ENCODE data around the gene GNAT1. TPM values are rescaled to one million over a fixed set of nuclear protein-coding genes. Genes with fewer than 3 reads are reported as not detected.

The GNAT1 gene
- total RNA-seq, 1 donor from 2014 or later = not detected

DNA sequence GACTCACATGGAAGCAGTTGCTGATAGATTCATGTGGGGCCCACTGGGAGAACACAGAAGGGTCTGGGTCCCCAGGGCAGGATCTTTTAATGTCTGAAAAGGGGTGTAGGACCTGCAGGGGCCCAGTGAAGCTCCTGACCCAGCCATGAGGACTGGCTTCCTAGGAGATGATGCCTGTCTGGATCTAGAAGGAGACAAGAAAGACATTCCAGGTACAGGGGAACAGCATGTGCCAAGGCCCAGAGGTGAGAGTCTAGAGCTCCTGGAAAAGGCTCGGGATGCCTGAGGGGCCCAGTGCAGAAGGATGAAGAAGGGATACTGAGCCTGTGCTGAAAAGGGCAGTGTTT lies 41.0 kb upstream of the GNAT1 start:
- no peak overlapping the region for H3K4me3 ChIP-seq (ENCODE audit: low read depth, low read length)
- DNase-seq (ENCODE audit: low read depth) (no peak), FAIRE-seq (no peak)
- TF ChIP-seq, protein P1, sequence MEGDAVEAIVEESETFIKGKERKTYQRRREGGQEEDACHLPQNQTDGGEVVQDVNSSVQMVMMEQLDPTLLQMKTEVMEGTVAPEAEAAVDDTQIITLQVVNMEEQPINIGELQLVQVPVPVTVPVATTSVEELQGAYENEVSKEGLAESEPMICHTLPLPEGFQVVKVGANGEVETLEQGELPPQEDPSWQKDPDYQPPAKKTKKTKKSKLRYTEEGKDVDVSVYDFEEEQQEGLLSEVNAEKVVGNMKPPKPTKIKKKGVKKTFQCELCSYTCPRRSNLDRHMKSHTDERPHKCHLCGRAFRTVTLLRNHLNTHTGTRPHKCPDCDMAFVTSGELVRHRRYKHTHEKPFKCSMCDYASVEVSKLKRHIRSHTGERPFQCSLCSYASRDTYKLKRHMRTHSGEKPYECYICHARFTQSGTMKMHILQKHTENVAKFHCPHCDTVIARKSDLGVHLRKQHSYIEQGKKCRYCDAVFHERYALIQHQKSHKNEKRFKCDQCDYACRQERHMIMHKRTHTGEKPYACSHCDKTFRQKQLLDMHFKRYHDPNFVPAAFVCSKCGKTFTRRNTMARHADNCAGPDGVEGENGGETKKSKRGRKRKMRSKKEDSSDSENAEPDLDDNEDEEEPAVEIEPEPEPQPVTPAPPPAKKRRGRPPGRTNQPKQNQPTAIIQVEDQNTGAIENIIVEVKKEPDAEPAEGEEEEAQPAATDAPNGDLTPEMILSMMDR (IDR thresholded peaks at IDR 0.05; ENCODE audit: insufficient read depth, low read length, severe bottlenecking) = no peak
- H3K36me3 ChIP-seq (ENCODE audit: control insufficient read depth, insufficient read depth, low read length) = no peaks in the 10 kb centered on the region
- no peaks in the 10 kb centered on the region for H3K27me3 ChIP-seq (ENCODE audit: control insufficient read depth, insufficient read depth, low read length)

DNA sequence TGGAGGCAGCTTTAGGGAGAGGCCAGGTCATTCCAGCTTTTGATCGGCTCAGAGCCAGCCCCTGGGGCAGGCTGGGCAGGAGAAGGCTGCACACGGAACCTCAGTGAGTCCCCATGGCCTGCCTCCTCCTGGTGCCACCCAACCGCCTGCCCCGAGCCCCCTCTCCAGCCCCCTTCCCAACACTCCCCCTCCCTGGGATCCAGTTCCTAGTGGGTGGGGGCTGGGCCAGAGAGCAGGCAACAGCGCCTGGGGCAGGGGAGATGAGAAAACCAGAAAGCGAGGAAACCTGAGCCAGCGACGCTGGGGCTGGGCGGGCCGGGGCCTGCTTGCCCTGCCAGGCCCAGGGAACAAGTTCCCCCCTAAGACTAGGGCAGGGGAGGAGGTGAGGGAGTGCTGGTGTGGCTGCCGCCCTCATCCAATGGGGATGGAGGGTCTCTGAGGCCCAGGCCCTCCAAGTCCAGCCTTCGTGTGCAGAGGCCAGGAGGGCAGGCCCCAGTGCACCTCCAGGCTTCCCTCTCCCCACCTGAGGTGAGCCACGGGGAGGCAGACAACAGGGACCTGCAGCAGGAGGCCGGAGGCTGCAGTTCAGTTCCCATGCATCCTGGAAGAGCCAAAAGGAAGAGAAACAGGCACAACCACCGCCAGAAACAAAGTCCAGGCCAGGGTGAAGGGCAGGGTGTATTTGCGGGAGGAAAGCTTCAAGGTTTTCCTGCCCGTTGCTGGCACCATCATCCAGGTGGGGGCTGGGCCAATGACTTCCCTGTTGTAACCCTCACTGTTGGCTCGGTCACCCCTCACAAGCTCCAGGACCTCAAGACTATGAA lies 40.3 kb upstream of the GNAT1 start:
- TF ChIP-seq, protein P1 (IDR thresholded peaks at IDR 0.05; ENCODE audit: insufficient read depth, low read length, severe bottlenecking) = no peak
- Histone ChIP-seq H3K36me3 (ENCODE audit: control insufficient read depth, insufficient read depth, low read length) (no peaks in the 10 kb centered on the region), H3K4me3 (ENCODE audit: low read depth, low read length) (no peak overlapping the region), H3K27me3 (ENCODE audit: control insufficient read depth, insufficient read depth, low read length) (no peaks in the 10 kb centered on the region)
- peak; percentile 67 for DNase-seq (ENCODE audit: low read depth)
- no peak for FAIRE-seq

DNA sequence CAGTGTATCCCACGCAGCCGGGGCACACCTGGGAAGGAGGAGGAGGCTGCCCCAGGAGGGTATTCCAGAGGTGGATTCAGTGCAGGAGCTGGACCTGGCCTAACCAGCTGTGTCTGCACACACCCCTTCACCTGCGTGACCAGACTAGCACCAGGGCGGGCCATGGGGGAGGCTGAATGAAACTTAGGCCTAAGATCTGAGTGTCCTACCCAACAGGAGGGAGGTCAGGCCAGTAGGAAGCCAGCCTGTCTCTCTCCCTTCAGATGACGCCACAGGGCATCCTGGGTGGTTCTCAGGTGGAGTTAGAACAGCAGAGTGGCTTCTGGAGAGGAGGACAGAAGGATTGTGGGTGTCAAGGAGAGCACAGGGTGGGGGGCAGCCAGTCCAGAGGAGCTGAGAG lies 39.7 kb upstream of the GNAT1 start:
- DNase-seq (ENCODE audit: low read depth) = peak; percentile 78
- FAIRE-seq = no peak

DNA sequence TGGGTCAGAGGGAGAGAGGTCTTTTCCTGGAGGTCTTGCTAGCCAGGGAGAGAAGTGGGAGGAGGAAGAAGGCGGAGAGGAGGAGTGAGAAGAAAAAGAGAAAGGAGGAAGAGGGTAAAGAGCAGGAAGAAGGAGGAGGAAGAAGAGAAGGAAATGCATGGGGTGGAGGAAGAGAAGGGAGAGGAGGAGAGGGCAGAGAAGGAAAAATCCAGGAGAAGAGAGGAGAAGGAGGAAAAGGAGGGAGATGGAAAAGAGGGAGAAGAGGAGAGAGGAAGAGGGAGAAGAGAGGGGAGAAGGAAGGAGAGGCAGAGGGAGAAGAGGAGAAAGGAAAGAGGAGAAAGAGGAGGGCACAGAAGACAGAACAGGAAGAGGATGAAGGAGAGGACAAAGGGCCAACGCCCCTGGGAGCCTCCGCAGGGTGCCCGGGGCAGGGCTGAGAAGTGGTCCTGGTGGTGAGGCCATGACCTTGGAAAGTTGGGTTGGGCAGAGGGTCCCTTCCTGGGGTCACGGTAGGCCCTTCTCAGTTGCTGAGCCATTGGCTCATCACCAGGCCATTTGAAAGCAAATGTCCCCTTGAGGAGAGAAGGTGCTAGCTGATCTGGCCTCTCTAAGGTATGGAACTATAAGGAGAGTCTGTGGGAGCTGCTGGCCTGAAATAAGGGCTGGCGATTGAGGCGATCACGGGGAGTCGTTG lies 37.5 kb upstream of the GNAT1 start:
- H3K36me3 ChIP-seq (ENCODE audit: control insufficient read depth, insufficient read depth, low read length) = peaks cover under 1% of the 10 kb centered on the region
- no peak for FAIRE-seq
- no peaks in the 10 kb centered on the region for H3K27me3 ChIP-seq (ENCODE audit: control insufficient read depth, insufficient read depth, low read length)
- DNase-seq (ENCODE audit: low read depth) = no peak
- peak overlapping the region; percentile 70 for H3K4me3 ChIP-seq (ENCODE audit: low read depth, low read length)
- TF ChIP-seq, protein P1 (IDR thresholded peaks at IDR 0.05; ENCODE audit: insufficient read depth, low read length, severe bottlenecking) = no peak

More for the DNA sequence above, 39.7 kb upstream of the GNAT1 start:
- H3K36me3 ChIP-seq (ENCODE audit: control insufficient read depth, insufficient read depth, low read length) = no peaks in the 10 kb centered on the region
- H3K4me3 ChIP-seq (ENCODE audit: low read depth, low read length) = no peak overlapping the region
- no peaks in the 10 kb centered on the region for H3K27me3 ChIP-seq (ENCODE audit: control insufficient read depth, insufficient read depth, low read length)
- TF ChIP-seq, protein P1 (IDR thresholded peaks at IDR 0.05; ENCODE audit: insufficient read depth, low read length, severe bottlenecking) = no peak

DNA sequence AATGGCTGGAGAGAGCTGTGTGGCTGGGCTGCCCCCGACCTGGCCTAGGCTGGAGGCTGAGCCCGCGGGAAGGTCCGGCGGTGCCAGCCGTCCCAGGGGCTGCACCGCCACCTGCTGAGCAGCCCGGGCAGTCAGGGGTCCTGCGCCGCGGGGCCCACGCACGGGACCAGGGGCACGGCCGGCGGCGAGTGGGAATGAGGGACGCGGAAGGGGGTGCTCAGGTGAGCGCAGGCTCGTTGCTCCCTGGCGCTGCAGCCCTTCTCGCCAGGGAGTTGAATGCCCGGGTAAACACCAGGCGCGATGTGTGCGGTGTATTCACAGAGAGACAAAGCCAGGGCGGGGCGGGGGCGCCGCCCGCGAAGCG lies 37.0 kb upstream of the GNAT1 start:
- DNase-seq (ENCODE audit: low read depth) (no peak), FAIRE-seq (no peak)
- Histone ChIP-seq H3K4me3 (ENCODE audit: low read depth, low read length) (peak overlapping the region; percentile 70), H3K27me3 (ENCODE audit: control insufficient read depth, insufficient read depth, low read length) (no peaks in the 10 kb centered on the region), H3K36me3 (ENCODE audit: control insufficient read depth, insufficient read depth, low read length) (peaks cover 5% of the 10 kb centered on the region)
- TF ChIP-seq, protein P1 (IDR thresholded peaks at IDR 0.05; ENCODE audit: insufficient read depth, low read length, severe bottlenecking) = peak; percentile 39

All from bronchial epithelial cell (primary cell).